GF-D8 (cell line): Measurements from ENCODE around the gene REV3L.
A peak's percentile ranks its signal among the peaks of the same experiment; 100 is the strongest.

Experiments
- DNase-seq: peaks from one replicate; lab custom pipeline; 2025; lab: John Stamatoyannopoulos, UW

Gene REV3L

DNA sequence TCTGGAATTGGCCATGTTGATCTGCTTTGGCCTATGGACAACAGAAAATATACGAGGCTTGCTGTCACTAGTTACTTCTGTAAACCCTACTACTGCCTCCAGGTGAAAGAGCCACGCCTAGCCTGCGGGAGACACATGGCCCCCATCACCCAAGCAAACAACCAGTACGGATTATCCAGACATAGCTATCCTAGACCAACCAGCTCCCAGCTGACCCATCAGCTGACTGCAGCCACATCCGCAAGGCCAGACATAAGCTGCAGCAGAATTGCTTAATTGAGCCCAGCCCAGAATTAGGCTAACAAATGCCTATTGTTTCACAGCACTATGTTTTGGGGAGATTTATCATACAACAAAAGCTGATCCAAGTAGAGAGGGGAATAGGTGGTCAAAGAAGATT lies 13.5 kb downstream of the REV3L start:
- DNase-seq: no peak

DNA sequence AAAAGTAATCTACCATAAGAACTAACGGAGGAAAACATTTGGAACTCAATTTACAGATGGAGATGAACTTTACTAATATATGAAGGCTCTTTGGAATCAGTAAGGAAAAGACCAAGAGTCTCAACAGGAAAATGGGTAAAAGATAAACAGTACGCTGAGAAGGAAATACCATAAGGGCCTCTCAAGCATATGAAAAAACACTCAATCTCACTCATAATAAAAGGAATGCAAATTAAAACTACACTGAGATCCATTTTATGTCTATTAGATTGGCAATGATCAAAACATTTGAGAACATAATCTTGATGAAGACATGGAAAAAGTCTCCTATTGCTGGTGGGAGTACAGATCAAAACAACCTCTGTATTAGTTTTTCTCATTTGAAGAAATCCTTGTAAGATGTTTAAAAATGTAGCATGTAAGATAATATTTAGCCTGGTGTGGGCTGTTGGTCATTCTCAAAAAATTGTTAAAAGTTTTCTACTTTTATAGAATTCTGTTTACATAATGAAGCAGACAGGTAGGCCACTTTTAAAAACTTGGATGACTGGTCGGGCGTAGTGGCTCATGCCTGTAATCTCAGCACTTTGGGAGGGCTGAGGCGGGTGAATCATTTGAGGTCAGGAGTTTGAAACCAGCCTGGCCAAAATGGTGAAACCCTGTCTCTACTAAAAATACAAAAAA lies 14.5 kb downstream of the REV3L start:
- DNase-seq: no peak

DNA sequence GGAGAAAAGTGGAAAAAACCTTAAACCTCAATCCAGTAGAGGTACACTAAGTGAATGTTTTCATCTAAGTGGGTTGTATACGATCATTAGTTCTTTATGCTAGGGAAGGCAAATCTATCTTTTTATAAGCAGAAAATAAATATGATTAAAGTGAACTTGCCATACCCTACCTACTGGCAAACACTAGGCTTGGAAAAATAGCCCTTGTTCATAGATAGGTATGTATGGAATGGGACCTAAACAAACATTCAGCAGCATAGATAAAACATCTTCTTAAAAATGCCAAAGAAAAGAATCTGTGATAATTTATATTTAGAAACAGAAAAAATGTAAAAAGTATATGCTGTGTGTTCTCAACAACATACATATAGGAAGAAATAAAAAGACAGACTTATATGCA lies 18.8 kb downstream of the REV3L start:
- DNase-seq: no peak

DNA sequence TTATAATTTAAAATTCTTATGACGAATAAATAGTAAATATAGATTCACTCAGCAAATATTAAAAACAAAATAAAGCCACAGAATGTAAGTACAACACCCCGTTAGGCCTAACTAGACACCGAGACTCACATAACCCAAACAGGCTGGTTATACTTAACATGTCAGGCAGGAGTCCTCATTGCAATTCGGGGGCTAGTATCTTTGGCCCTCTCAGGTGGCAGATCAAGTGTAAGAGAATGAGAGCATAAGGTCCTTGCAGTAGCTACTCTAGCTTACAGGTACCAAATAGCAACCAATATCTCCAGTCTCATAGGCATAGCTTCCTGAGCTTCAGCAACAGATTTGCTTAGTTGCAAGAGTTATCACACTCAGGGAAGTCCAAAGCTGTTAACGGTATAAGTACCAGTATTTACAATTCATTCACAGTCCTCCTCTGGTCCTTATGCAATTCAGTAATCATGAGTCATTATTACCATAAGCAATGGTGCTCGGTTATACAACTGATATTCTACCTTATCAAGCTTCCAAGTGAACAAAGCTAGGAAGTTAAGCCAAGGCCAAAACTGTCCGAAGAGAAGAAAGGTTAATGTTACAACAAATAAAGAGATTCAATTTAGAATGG lies 20.1 kb downstream of the REV3L start:
- no peak for DNase-seq

DNA sequence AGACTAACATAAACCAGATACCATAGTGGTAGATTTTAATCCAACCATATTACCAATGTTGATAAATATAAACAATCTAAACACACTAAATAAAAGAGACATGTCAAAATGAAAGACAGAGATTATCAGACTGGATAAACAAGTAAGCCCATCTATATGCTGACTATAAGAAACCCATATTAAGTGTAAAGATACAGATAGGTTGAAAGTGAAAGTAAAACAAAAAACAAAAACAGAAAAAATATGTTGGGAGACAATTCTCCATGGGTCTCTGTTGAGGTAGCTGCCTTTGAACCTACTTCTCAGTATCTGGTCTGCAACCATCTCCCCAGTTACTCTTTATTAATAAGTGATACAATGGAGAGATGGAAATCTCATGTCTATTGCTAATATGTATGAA lies 21.2 kb downstream of the REV3L start:
- no peak for DNase-seq

DNA sequence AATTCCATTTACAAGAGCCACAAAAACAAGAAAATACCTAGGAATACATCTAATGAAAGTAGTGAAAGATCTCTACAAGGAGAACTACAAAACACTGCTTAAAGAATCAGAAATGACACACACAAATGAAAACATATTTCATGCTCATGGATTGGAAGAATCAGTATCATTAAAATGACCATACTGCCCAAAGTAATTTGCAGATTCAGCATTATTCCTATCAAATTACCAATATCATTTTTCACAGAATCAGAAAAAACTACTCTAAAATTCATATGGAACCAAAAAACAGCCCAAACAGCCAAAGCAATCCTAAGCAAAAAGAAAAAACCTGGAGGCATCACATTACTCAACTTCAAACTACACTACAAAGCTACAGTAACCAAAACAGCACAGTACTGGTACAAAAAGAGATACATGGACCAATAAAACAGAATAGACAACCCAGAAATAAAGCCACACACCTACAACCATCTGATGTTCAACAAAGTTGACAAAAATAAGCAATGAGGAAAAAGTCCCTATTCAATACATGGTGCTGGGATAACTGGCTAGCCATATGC lies 24.3 kb downstream of the REV3L start:
- no peak for DNase-seq

DNA sequence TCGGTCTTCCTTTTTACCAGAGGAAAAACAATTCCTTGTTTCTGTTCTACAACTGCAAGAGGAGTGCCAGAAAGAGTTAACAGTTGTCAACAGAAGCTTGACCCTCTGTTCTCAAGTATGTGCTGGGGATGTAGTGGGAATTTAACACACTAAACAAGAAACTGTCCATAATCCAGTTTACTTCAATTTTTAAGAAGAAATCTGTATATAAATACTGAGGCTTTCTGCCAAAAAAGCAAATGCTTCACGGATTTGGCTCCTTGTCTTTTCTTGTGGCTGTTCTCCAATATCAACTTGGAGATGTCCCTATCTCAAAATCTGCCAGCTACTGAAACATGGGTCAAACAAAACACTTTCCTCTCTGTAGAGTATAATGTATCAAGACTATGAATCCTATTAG lies 26.8 kb downstream of the REV3L start:
- DNase-seq: no peak

DNA sequence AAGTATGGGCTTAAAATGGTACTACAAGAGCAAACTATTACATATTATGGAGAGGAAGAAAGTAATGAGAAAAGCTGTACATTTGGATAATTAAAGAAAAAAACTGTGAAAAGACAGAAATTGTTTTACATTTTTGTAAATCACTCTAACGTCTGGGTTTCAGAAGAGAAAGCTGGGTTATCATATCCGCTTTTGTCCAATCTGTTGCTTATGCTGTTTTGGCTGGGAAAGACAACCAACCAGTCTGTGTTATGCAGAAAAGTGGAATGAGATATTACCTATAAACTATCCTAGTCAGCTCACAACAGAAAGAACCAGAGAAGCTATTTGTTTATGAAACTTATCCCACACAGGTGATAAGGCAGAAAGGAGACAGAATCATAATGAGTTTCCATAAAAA lies 32.4 kb downstream of the REV3L start:
- DNase-seq: no peak

DNA sequence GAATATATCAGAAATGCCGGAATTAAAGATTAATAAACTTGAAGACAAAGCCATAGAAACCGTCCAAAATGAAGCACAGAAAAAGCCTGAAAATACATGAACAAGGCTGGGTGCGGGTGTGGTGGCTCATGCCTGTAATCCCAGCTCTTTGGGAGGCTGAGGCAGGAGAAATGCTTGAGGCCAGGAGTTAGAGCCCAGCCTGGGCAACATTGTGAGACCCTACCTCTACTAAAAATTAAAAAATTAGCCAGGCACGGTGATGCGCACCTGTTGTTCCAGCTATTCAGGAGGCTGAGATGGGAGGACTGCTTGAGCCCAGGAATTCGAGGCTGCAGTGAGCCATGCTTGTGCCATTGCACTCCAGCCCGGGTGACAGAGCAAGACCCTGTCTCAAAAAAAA lies 32.9 kb downstream of the REV3L start:
- DNase-seq: no peak

DNA sequence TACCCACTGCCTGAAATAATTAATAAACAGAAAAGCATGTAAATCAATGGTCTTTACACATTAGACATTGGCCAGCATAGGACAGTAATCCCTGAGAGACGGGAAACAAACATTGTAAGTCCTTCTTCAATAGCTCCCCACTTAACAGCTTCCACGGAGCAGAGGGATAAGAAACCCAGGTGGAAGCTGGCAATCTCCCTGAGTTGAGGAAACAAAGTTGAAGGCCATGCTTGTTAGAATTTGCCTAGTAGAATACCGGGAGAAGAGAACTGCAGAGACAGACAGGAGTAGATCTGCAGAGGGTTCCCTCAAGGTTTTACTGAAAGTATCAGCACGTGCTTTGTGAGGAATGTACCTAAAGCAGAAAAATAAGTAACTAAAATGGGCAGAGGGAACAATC lies 33.9 kb downstream of the REV3L start:
- no peak for DNase-seq

DNA sequence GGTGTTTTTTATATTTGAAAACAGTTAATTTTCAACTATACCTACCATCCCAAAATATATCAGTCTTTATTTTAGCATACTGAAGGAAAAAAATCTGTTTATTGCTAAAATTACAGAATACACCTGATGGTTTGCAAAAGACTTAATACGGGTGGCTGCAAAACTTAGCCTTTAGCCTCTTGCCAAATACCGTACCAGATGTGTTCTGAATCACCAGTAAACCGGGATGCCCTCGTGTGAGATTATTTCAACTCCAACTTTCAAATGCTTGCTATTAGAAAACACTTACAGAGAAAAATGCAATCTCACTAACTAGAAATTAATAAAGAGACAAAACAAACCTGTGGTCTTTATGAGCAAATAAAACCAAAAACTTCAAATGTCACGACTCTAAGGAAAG lies 36.0 kb downstream of the REV3L start:
- no peak for DNase-seq

DNA sequence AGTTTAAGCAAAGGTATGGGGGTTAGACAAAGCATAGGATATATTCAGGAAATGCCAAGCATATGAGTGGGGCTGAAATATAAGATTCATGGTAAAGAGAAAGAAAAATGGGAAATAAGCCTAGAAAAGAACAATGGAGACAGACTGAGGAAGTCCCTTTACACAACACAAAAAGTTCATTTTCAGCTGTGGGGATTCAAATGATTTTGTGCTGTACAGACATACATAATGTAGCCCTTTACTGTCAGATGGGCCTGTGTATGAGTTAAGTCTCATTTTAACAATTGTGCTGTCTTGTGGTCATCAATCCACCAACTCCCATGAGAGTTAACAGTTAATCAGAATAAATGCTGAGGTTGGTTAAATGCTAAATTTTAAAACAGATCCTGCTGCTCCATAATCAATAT lies 37.2 kb downstream of the REV3L start:
- no peak for DNase-seq

DNA sequence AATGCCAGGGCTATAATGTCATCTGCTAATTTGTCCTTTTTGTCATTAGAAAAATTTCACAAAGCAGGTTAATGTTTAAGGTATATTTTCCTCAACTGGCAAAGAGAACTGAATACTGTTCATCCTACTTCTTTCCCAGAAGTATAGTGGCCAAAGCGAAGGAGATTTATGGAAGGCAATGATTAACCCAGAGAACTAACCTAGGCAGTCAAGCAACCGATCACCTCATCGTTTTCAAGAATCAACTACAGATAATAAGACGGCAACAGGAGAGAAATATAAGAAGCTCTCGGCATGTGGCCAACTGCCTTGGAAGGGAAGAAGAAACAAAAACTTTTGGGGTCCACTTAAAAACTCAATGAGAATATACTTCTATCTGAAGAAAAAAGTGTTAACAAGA lies 38.2 kb downstream of the REV3L start:
- no peak for DNase-seq

DNA sequence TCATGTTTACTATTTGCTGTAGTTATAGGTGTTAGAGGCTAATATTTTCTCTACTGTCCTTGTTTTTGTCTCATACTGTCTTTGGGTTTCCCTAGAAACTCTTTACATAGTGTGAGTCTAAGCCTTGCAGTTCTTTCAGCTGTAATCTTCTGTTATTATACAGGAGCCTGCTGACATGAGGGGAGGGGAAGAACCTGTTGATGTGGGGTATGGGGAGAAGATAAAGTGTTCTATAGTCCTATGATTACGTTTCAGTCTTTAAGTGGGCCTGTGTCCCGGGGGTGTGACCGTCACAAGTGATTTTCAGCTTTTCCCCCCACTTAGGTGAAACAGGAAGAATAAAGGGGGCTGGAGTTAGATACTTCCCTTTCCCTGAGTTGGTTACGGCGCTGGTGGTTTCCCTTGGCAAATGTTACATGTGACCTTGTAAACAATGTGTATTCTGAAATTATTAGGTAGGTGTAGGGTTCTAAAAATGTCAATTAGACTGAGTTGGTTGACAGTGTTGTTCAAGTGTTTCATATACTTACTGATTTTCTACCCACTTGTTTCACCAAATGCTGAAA lies 41.3 kb downstream of the REV3L start:
- DNase-seq: peak; percentile 43

DNA sequence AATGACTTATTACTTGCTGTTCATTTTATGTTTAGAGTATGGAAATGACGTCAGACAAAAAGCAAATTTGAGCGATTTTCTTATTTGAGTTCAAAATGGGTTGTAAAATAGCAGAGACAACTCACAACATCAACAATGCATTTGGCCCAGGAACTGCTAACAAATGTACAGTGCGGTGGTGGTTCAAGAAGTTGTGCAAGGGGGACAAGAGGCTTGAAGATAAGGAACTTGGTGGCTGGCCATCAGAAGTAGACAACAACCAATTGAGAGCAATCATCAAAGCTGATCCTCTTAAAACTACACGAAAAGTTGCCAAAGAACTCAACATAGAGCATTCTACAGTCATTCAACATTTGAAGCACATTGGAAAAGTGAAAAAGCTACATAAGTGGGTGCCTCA lies 43.8 kb downstream of the REV3L start:
- no peak for DNase-seq

DNA sequence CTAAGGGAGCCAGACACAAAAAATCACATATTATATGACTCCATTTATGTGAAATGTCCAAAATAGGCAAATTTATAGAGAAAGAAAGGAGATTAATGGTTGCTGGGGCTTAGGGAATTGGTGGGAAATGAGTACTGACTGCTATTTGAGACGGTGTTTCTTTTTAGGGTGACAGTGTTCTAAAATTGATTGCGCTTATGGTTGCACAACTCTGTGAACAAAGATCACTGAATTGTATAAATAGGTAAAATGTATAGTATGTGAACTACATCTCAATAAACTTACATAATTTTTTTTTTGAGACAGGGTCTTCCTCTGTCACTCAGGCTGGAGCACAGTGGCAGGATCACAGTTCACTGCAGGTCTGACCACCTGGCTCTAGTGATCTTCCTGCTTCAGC lies 45.4 kb downstream of the REV3L start:
- no peak for DNase-seq

DNA sequence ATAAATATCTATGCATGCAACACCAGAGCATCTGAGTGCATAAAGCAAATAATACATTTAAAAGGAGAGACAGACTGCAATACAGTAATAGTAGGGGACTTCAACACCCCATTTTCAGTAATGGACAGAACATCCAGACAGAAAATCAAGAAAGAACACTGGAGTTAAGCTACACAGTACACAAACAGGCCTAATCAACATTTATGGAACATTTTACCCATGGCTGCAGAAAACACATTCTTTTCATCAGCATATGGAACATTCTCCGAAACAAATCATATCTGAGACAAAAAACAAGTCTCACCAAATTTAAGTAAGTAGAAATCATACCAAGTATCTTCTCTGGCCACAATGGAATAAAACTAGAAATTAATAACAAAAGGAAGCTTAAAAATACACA lies 50.5 kb downstream of the REV3L start:
- DNase-seq: no peak

DNA sequence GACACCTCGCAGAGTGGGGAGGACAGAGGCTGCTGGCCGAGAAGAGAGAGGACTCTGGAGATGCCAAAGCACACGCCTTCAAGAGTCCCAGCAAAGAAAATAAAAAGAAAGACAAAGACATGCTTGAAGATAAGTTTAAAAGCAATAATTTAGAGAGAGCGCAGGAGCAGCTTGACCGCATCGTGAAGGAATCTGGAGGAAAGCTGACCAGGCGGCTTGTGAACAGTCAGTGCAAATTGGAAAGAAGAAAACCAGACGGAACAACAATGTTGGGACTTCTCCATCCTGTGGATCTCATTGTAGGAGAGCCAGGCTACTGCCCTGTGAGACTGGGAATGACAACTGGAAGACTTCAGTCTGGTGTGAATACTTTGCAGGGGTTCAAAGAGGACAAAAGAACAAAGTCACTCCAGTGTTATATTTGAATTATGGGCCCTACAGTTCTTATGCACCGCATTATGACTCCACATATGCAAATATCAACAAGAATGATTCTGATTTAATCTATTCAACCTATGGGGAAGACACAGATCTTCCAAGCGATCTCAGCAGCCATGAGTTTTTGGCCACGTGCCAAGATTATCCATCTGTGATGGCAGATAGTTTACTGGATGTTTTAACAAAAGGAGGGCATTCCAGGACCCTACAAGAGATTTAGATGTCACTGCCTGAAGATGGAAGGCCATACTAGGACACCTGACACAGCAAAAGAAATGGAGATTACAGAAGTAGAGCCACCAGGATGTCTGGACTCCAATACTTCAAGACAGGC lies 52.2 kb downstream of the REV3L start:
- no peak for DNase-seq

DNA sequence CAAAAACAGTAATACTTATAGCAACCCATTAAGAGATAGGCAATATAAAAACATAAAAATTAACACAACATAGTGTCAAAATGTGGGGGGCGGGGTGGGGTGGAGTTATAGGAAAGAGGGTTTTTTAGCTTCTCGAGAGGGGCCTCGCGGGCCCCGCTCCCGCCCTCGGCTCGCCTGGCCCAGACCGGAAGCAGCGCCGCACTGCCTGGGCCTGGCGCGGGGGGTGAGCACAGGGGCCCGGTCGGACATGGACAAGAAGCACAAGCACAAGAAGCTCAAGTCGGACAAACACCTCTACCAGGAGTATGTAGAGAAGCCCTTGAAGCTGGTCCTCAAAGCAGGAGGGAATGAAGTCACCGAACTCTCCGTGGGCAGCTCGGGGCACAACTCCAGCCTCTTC lies 53.4 kb downstream of the REV3L start:
- no peak for DNase-seq

DNA sequence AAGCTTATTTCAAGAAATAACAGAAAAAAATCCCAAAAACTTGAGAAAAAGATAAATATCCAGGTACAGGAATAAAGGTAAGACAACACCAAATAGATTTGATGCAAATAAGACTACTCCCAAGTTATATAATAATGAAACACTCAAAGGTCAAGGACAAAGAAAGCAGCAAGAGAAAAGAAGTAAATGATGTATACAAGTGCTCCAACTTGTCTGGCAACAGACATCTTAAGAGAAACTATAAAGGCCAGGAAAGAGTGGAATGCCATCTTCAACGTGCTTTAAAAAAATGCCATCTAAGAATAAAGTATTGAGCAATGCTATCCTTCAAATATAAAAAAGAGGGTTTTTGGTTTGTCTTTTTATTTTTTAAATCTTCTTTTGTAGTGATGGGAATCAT lies 54.2 kb downstream of the REV3L start:
- DNase-seq: no peak

DNA sequence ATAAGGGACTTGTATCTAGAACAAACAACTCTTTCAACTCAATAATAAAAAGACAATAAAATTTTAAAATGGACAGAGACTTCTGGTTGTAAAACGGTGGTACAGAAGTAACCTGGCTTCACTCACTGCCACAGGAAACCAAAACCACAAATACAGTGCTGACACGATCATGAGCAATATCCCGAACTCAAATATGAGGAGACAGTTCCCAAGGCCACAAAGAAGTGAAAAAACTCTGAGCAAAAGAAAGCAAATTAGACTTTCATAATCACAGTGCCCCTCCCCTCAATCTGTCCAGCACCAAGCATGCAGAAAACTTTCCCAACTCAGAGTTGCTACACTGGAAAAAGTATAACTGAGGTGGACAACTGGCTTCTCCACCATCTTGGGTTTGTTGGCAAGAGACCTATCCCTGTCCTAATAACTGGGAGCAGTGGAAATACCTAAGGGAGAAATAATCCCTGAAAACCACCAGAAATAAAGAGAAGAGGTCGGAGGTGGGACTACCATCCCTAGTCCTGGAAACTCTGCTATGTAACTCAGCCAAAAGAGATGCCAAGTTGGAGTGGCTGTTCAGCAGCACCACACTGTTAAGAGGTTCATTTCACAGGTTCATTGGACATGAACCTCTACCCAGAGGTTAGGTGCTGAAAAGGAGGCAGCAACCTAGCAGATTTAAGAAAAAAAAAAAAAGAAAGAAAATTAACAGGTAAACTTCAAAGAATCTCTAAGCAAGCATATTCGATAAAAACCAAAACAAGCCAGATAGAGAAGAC lies 55.5 kb downstream of the REV3L start:
- peak; percentile 73 for DNase-seq
